NCI-H2081 treated with DMSO at 0.1 percent for 48 hours (cell line): ENCODE measurements around the gene SRPK2.

Experiments
- DNase-seq: peaks from one replicate; lab custom pipeline; 2025; lab: John Stamatoyannopoulos, UW

Gene SRPK2

DNA sequence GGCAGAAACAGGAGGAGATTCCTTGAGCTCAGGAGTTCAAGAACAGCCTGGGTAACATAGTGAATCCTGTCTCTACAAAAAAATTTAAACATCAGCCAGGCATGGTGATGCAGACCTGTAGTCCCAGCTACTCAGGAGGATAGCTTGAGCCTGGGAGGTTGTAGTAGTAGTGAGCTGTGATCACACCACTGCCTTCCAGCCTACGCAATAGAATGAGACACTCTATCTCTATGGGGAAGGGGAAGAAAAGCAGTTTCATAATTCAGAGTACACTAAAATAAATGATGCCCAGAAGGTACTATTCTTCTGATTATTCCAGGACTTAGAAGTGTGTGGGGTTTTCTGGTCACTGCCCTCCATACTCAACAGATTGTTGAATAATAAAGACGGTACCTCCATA is 197.4 kb downstream of the SRPK2 start:
- DNase-seq, result no peak

GRCh38 chr7:105189859-105190492 is 198.7 kb downstream of the SRPK2 start:
- DNase-seq, result no peak

GRCh38 chr7:105188201-105188600 is 200.5 kb downstream of the SRPK2 start:
- no peak for DNase-seq

GRCh38 chr7:105187302-105188169 is 201.2 kb downstream of the SRPK2 start:
- DNase-seq, result no peak

DNA sequence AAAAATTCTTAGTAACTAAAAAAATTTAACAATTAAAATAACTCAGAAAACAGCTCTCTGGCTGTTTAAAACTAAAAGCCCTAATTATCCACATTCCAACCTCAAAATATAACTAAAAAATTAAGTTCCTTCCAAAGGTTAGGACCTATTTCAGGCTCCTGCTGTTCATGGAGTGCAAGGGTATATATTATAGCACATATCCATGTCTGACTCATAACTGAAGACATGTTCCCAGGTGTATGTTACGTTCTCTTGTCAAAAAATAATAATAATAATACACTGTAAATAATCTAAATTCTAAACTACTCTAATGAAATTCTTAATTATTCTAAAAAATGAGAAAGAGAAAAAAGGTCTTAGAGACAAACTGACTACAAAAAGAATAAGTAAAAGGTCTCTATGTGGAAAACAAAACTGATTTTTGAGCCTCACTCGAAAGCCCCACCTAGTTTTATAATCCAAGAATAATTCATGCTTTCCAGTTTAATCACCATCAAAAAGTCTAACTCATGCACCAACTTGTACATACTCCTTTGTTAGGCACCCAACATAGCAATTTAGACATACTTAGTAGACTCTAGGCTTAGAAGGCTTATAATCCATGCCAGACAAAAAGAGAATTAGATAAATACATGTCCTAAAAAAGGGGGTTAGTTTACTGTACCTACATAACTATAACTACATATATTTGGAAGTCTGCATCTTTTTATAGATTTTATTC is 203.3 kb downstream of the SRPK2 start:
- no peak for DNase-seq

DNA sequence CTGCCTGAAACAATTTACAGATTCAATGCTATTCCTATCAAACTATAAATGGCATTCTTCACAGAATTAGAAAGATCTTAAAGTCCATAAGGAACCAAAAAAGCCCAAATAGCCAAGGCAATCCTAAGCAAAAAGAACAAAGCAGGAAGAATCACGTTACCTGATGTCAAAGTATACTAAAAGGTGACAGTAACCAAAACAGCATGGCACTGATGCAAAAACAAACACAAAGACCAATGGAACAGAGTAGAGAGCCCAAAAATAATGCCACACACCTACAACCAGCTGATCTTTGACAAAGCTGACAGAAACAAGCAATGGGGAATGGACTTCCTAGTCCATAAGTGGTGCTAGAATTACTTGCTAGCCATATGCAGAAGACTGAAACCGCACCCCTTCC is 208.7 kb downstream of the SRPK2 start:
- DNase-seq, result no peak

GRCh38 chr7:105178928-105179541 is 209.7 kb downstream of the SRPK2 start:
- DNase-seq, result no peak

GRCh38 chr7:105178177-105178576 is 210.5 kb downstream of the SRPK2 start:
- no peak for DNase-seq

DNA sequence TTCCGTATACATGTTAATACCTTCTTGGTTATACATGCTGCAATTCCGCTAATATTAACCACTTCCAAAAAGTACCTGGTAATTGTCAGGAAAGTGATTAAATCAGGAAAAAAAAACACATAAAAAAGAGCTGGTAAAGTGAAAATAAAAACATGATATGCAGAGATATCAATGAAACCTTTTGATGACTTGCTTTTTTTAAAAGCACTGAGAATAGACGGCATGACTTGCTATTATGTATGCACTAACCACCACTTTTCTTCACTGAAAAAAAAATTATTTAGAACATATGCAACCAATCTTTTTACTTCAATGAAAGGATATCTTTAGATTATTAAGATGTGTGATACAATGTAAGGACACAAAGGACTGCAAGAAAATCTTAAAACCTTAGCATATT is 211.7 kb downstream of the SRPK2 start:
- DNase-seq, result no peak

GRCh38 chr7:105173586-105173985 is 215.1 kb downstream of the SRPK2 start:
- no peak for DNase-seq

DNA sequence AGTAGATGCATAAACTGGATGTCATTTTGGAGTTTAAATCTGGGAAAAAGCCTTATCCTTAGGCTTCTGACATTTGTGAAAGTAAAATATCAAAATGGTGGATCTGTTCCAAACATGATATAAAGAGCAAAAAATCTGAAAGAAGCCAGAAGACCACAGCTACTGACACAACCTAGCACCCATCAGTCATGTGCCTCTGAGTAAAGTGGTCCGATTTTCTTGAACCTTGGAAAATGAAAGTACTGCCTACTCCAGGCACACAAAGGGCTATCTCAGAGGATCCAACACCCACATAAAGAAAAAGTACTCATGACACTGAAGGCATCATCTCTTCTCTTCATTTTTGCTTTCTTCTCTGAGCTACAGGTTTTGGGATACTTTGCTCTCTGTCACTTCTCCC is 224.0 kb downstream of the SRPK2 start:
- no peak for DNase-seq

- DNase-seq, result no peak
These were observed 225.0 kb downstream of the SRPK2 start for GRCh38 chr7:105163718-105164117.

DNA sequence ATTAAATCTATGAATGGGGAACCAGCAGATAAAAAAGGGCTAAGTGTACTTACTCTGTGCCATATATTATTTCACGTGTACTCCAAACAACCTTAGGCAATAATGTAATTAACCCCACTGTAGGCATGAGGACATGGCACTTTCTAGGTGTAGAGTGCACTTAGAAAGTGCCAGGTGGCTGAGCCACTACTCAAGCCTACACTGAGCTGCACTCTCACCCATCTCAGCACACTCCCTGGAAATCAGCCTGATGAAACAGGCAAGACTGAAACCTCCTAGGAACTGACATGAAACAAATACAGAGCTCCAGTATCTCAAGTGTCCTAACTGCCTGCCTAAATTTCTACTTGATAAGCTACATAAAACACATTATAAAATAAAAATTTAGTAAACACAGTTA is 227.4 kb downstream of the SRPK2 start:
- DNase-seq, result no peak

GRCh38 chr7:105157278-105157677 is 231.4 kb downstream of the SRPK2 start:
- no peak for DNase-seq

- DNase-seq, result no peak
These were observed 232.0 kb downstream of the SRPK2 start for GRCh38 chr7:105156731-105157130.

DNA sequence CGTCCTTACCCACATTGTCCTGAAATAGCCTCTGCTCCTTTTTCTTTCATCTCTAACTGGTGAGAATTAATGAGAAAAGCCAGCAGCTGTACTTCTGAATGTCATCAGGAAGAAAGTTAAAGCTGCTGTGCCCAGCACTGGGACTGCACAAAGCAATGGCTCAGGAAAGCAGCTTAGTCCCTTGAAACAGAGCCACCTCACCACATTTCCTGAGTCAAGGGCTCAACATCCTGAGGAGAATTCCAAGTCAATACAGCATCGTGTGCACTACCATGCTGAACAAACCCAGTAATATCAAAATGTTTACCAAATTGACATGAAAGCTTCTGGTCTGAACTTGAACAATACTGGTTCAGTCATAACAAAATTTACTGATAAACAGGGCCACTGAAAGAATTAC is 234.6 kb downstream of the SRPK2 start:
- no peak for DNase-seq

DNA sequence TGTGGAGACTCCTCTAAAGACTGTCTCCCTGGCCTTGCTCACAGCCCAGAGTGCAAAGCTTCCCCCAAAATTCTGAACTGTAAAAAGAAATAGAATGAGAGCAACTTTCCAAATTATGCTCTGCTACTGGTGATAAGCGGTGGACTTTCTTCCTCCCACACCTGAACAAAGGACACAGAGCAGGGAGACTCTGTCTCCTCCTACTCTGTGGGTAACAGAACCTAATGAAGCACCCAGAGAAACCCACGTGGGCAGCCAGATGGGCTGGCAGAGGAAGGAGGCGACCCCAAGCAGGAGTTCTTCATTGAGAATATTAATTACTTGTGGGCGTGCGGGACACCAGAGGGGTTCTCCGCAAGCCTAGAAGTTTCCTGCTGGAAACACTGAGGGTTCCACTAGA is 235.2 kb downstream of the SRPK2 start:
- DNase-seq, result no peak

- no peak for DNase-seq
These were observed 237.6 kb downstream of the SRPK2 start for GRCh38 chr7:105151152-105151551.

DNA sequence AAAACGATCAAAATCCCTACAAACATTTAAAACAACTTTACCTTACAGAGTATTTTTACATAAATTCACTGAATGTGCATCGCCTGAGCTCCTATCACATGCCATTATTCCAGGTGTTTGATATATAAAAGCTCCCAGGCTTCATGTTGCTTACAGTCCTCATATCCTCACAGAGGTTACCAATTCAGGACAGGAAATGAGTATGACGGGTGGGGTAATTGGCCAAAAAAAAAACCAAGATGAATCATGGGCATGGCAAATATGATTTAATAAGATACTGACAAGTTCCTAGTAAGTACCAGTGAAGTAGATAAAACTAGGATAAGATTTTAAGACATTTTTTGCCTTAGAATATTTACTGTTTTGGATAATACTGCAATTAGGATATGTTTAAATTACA is 238.9 kb downstream of the SRPK2 start:
- DNase-seq, result no peak

DNA sequence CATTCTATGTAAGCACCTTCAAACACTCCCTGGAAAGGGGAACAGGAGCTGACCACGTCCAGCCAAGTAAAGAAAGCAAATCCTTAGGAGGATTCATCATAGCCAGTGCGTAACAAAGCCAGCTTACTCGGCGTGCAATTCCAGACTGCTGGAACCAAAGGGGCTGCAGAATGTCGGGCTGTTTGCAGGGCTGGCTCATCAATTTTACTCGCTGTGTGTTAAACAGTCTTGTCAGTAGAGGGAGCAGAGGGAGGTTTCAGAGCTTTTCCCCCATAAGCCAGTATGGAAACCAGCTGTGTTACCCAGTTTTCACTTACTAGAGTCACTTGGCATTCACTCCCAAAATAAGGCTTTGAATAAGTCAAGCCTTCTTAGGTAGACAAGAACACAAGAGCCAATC is 247.7 kb downstream of the SRPK2 start:
- no peak for DNase-seq

DNA sequence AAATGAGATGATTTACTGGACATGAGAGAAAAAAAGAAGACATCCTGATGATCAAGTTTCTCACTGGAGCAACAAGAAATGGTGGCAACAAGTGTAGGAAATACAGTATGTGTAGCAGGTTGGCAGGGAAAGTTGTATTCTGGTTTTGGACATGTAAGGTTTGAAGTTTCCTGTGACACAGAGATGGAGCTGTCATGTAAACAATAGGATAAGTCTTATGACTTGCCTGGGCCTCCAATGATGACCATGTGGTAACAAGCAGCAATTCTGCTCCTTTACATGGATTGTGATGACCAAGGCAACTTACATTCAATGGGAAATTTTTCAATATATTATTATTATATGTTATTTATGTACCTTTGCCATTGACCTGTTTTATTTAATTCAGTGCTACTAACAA is 249.3 kb downstream of the SRPK2 start:
- no peak for DNase-seq

DNA sequence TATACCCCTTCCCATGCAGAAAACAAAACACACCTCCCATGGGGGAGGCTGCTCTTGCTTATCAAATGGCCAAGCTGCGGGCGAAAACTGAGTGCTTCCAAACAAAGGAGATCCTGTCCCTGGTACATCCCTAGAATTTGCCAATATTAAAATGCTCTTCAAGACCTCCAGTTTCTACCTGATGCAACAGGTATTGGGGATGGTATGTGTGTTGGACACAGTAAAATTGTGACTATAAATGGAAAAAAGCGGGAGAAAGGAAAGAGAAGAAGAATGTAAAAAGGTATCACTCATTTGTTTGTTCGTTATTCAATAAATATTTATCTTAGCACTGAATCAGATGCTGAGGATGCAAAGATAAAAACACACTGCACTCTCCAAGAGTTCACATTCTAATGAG is 250.8 kb downstream of the SRPK2 start:
- no peak for DNase-seq

GRCh38 chr7:105136221-105136620 is 252.5 kb downstream of the SRPK2 start:
- DNase-seq, result no peak
